ENCODE results near the gene CAPN13.

- TF ChIP-seq CTCF (IDR thresholded peaks at IDR 0.05 in 8 of 11, conservative IDR thresholded peaks at IDR 0.05 in 3 of 11) (no peak), POLR2AphosphoS5 (IDR thresholded peaks at IDR 0.05) (no peak)
These were observed 112.8 kb downstream of the CAPN13 start for GRCh38 chr2:30694286-30695055.

Data from spleen (tissue), 7 donors.